Measurements from ENCODE around the gene EXD1.

EXD1 gene

GRCh38 chr15:41205315-41205714, 25.2 kb downstream of the EXD1 start:
- no peaks in the 10 kb centered on the region for H3K36me3 Mint-ChIP-seq (ENCODE audit: insufficient read depth)
- H3K4me3 Mint-ChIP-seq: no peak overlapping the region
- no peaks in the 10 kb centered on the region for H3K9me3 Mint-ChIP-seq
- DNase-seq (no peak), ATAC-seq (replicated peaks) (no peak)
- H3K27me3 Mint-ChIP-seq: peaks cover 9 to 10% of the 10 kb centered on the region in 2 donors
- H3K4me1 Mint-ChIP-seq (ENCODE audit: low read depth in 2 of 2): no peaks in the 10 kb centered on the region
- no peak overlapping the region for H3K27ac Mint-ChIP-seq

GRCh38 chr15:41203395-41203794, 27.2 kb downstream of the EXD1 start:
- Mint-ChIP-seq H3K4me3 (no peak overlapping the region), H3K36me3 (ENCODE audit: insufficient read depth) (no peaks in the 10 kb centered on the region), H3K9me3 (no peaks in the 10 kb centered on the region), H3K27me3 (peaks cover 5 to 9% of the 10 kb centered on the region in 2 donors), H3K27ac (no peak overlapping the region), H3K4me1 (ENCODE audit: low read depth in 2 of 2) (no peaks in the 10 kb centered on the region)
- ATAC-seq (replicated peaks): no peak
- no peak for DNase-seq

GRCh38 chr15:41199470-41199869, 31.1 kb downstream of the EXD1 start:
- Mint-ChIP-seq H3K27me3 (no peaks in the 10 kb centered on the region), H3K4me3 (no peak overlapping the region), H3K27ac (no peak overlapping the region), H3K9me3 (no peaks in the 10 kb centered on the region), H3K36me3 (ENCODE audit: insufficient read depth) (no peaks in the 10 kb centered on the region), H3K4me1 (ENCODE audit: low read depth in 2 of 2) (no peaks in the 10 kb centered on the region)
- DNase-seq: no peak
- no peak for ATAC-seq (replicated peaks)

- H3K9me3 Mint-ChIP-seq: no peaks in the 10 kb centered on the region
- H3K36me3 Mint-ChIP-seq (ENCODE audit: insufficient read depth): no peaks in the 10 kb centered on the region
- DNase-seq (no peak), ATAC-seq (replicated peaks) (no peak)
- H3K27me3 Mint-ChIP-seq: no peaks in the 10 kb centered on the region
- H3K4me3 Mint-ChIP-seq: no peak overlapping the region
- H3K4me1 Mint-ChIP-seq (ENCODE audit: low read depth in 2 of 2): no peaks in the 10 kb centered on the region
- H3K27ac Mint-ChIP-seq: no peak overlapping the region
Observed at GRCh38 chr15:41194444-41194843, 36.1 kb downstream of the EXD1 start.

- Mint-ChIP-seq H3K27me3 (no peaks in the 10 kb centered on the region), H3K4me3 (no peak overlapping the region), H3K9me3 (no peaks in the 10 kb centered on the region), H3K4me1 (ENCODE audit: low read depth in 2 of 2) (no peaks in the 10 kb centered on the region), H3K36me3 (ENCODE audit: insufficient read depth) (no peaks in the 10 kb centered on the region), H3K27ac (no peak overlapping the region)
- no peak for ATAC-seq (replicated peaks)
- no peak for DNase-seq
Observed at GRCh38 chr15:41183581-41183980, 47.0 kb downstream of the EXD1 start.

- Mint-ChIP-seq H3K27me3 (peaks cover 0 to under 1% of the 10 kb centered on the region in 2 donors), H3K9me3 (no peaks in the 10 kb centered on the region), H3K27ac (no peak overlapping the region), H3K4me1 (ENCODE audit: low read depth in 2 of 2) (no peaks in the 10 kb centered on the region), H3K36me3 (ENCODE audit: insufficient read depth) (no peaks in the 10 kb centered on the region), H3K4me3 (no peak overlapping the region)
- ATAC-seq (replicated peaks) (no peak), DNase-seq (no peak)
Observed at GRCh38 chr15:41182266-41182665, 48.3 kb downstream of the EXD1 start.

GRCh38 chr15:41180206-41180789, 50.3 kb downstream of the EXD1 start:
- ATAC-seq (replicated peaks) (no peak), DNase-seq (no peak)
- H3K4me1 Mint-ChIP-seq (ENCODE audit: low read depth in 2 of 2): no peaks in the 10 kb centered on the region
- no peak overlapping the region for H3K4me3 Mint-ChIP-seq
- H3K36me3 Mint-ChIP-seq (ENCODE audit: insufficient read depth): no peaks in the 10 kb centered on the region
- H3K27me3 Mint-ChIP-seq: peaks cover 9 to 11% of the 10 kb centered on the region in 2 donors
- H3K9me3 Mint-ChIP-seq: no peaks in the 10 kb centered on the region
- H3K27ac Mint-ChIP-seq: no peak overlapping the region

GRCh38 chr15:41169781-41170180, 60.8 kb downstream of the EXD1 start:
- ATAC-seq (replicated peaks) (no peak), DNase-seq (no peak)
- Mint-ChIP-seq H3K4me3 (no peak overlapping the region), H3K27me3 (peaks cover 0 to 17% of the 10 kb centered on the region in 2 donors), H3K9me3 (no peaks in the 10 kb centered on the region), H3K36me3 (ENCODE audit: insufficient read depth) (peaks cover 4% of the 10 kb centered on the region), H3K4me1 (ENCODE audit: low read depth in 2 of 2) (no peaks in the 10 kb centered on the region), H3K27ac (no peak overlapping the region)

- Mint-ChIP-seq H3K4me3 (no peak overlapping the region), H3K27ac (no peak overlapping the region), H3K36me3 (ENCODE audit: insufficient read depth) (peaks cover 4% of the 10 kb centered on the region), H3K4me1 (ENCODE audit: low read depth in 2 of 2) (no peaks in the 10 kb centered on the region), H3K27me3 (peaks cover 0 to 15% of the 10 kb centered on the region in 2 donors), H3K9me3 (no peaks in the 10 kb centered on the region)
- DNase-seq (no peak), ATAC-seq (replicated peaks) (no peak)
Observed at GRCh38 chr15:41169086-41169485, 61.5 kb downstream of the EXD1 start.

- DNase-seq: no peak
- ATAC-seq (replicated peaks): no peak
- H3K4me1 Mint-ChIP-seq (ENCODE audit: low read depth in 2 of 2): no peaks in the 10 kb centered on the region
- no peaks in the 10 kb centered on the region for H3K9me3 Mint-ChIP-seq
- H3K4me3 Mint-ChIP-seq: no peak overlapping the region
- H3K27ac Mint-ChIP-seq: no peak overlapping the region
- peaks cover 6 to 9% of the 10 kb centered on the region in 2 donors for H3K27me3 Mint-ChIP-seq
- H3K36me3 Mint-ChIP-seq (ENCODE audit: insufficient read depth): peaks cover 6% of the 10 kb centered on the region
Observed at GRCh38 chr15:41161736-41162135, 68.8 kb downstream of the EXD1 start.

GRCh38 chr15:41161336-41161735, 69.2 kb downstream of the EXD1 start:
- DNase-seq: no peak
- ATAC-seq (replicated peaks): no peak
- H3K27me3 Mint-ChIP-seq: peaks cover 6% of the 10 kb centered on the region in 2 donors
- H3K9me3 Mint-ChIP-seq: no peaks in the 10 kb centered on the region
- H3K4me3 Mint-ChIP-seq: no peak overlapping the region
- H3K4me1 Mint-ChIP-seq (ENCODE audit: low read depth in 2 of 2): no peaks in the 10 kb centered on the region
- no peak overlapping the region for H3K27ac Mint-ChIP-seq
- H3K36me3 Mint-ChIP-seq (ENCODE audit: insufficient read depth): peaks cover 5% of the 10 kb centered on the region

- Mint-ChIP-seq H3K36me3 (ENCODE audit: insufficient read depth) (peaks cover 2% of the 10 kb centered on the region), H3K9me3 (no peaks in the 10 kb centered on the region), H3K4me1 (ENCODE audit: low read depth in 2 of 2) (no peaks in the 10 kb centered on the region), H3K4me3 (no peak overlapping the region), H3K27ac (no peak overlapping the region), H3K27me3 (peaks cover under 1 to 6% of the 10 kb centered on the region in 2 donors)
- no peak for ATAC-seq (replicated peaks)
- no peak for DNase-seq
Observed at GRCh38 chr15:41160639-41161315, 69.8 kb downstream of the EXD1 start.

- no peaks in the 10 kb centered on the region for H3K9me3 Mint-ChIP-seq
- DNase-seq (no peak), ATAC-seq (replicated peaks) (no peak)
- no peak overlapping the region for H3K4me3 Mint-ChIP-seq
- peaks cover 0 to 1% of the 10 kb centered on the region in 2 donors for H3K4me1 Mint-ChIP-seq (ENCODE audit: low read depth in 2 of 2)
- no peaks in the 10 kb centered on the region for H3K36me3 Mint-ChIP-seq (ENCODE audit: insufficient read depth)
- peak overlapping the region; percentile 13 to 61 for H3K27ac Mint-ChIP-seq
- peaks cover 11 to 12% of the 10 kb centered on the region in 2 donors for H3K27me3 Mint-ChIP-seq
Observed at GRCh38 chr15:41154412-41154811, 76.1 kb downstream of the EXD1 start.

- Mint-ChIP-seq H3K36me3 (ENCODE audit: insufficient read depth) (no peaks in the 10 kb centered on the region), H3K4me3 (no peak overlapping the region), H3K4me1 (ENCODE audit: low read depth in 2 of 2) (peaks cover 0 to 1% of the 10 kb centered on the region in 2 donors), H3K9me3 (no peaks in the 10 kb centered on the region), H3K27ac (no peak overlapping the region), H3K27me3 (peaks cover 11 to 12% of the 10 kb centered on the region in 2 donors)
- DNase-seq (no peak), ATAC-seq (replicated peaks) (no peak)
Observed at GRCh38 chr15:41153733-41154132, 76.8 kb downstream of the EXD1 start.

All from effector memory CD8-positive, alpha-beta T cell (primary cell).